ENCODE data around the gene THSD7A. TPM values are rescaled to one million over a fixed set of nuclear protein-coding genes. Genes with fewer than 3 reads are reported as not detected.

THSD7A gene
- total and polyA plus RNA-seq, 2 of the 8 experiments (the other 6 are each of a cell fraction or from before 2014, with no cell fraction given) = 0.44 to 1.2 TPM

DNA sequence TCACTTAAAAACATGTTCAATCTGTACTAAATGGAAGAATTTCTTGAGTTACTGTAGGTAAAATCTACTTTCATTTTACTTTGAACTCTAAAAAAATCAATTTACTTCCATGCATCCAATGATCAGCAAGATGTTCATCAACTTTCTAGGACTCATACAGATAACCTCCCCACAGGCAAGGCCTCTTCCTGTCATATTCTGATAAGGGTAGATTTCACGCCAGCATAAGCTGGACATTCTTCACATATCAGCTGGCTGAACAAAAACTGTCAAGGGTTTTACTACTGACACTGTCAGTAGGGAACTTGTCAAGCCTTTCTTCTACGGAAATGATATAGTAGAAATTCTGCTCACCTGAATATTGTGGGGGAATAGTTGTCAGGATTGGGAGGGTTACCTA lies 244.9 kb downstream of the THSD7A start (continued):
- TF ChIP-seq CTCF (IDR thresholded peaks at IDR 0.05; ENCODE audit: control extremely low read depth in 1 of 3, insufficient read depth in 1 of 3, low read depth in 1 of 3, low read length in 3 of 3) (no peak), JUND (IDR thresholded peaks at IDR 0.05; ENCODE audit: low read length) (no peak), BRCA1 (IDR thresholded peaks at IDR 0.05; ENCODE audit: low read depth, low read length) (no peak)
- TF ChIP-seq, protein P1, sequence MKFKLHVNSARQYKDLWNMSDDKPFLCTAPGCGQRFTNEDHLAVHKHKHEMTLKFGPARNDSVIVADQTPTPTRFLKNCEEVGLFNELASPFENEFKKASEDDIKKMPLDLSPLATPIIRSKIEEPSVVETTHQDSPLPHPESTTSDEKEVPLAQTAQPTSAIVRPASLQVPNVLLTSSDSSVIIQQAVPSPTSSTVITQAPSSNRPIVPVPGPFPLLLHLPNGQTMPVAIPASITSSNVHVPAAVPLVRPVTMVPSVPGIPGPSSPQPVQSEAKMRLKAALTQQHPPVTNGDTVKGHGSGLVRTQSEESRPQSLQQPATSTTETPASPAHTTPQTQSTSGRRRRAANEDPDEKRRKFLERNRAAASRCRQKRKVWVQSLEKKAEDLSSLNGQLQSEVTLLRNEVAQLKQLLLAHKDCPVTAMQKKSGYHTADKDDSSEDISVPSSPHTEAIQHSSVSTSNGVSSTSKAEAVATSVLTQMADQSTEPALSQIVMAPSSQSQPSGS (IDR thresholded peaks at IDR 0.05; ENCODE audit: low read length) = no peak

All from H1 (cell line).